HG03135 (cell line): ENCODE measurements around the gene SRRM1.
"Not testable (repeated sequence)": the region's sequence is repeated elsewhere in the genome, so short reads cannot be mapped to it uniquely, and the experiment has no call there.

Source experiments
- ATAC-seq: cut with Tn5 transposase; IDR thresholded peaks from one replicate; pipeline ENCODE4 v1.9.1; 2021; ENCODE audit warnings: mild to moderate bottlenecking, moderate library complexity; ENCODE audit not compliant: unreplicated experiment

SRRM1 gene

DNA sequence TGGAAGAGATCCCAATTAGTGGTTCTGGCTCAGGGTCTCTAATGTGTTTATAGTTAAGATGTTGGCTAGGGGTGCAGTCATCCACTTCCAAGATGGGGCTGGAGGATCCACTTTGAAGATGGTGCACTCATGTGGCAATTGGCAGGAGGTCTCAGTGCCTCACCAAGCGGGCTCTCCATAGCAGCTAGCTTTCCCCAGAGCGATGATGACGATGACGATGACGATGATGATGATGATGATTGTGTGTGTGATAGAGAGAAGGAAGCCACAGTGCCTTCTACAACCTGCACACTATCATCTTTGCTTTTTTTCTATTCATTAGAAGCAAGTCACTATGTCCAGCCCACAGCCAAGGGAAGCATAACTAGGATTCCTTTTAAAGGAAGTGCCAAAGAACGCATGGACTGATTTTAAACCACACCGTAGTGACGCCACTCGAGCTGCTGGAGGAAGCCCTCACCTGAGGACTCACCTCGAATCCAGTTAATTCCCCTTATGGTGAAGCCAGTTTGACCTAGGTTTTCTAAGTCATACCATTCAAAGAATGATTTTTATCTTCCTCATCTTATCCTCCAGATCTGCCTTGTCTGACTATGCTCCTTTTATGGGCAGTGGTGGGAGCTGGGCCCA lies 49.4 kb downstream of the SRRM1 start:
- no peak for ATAC-seq

DNA sequence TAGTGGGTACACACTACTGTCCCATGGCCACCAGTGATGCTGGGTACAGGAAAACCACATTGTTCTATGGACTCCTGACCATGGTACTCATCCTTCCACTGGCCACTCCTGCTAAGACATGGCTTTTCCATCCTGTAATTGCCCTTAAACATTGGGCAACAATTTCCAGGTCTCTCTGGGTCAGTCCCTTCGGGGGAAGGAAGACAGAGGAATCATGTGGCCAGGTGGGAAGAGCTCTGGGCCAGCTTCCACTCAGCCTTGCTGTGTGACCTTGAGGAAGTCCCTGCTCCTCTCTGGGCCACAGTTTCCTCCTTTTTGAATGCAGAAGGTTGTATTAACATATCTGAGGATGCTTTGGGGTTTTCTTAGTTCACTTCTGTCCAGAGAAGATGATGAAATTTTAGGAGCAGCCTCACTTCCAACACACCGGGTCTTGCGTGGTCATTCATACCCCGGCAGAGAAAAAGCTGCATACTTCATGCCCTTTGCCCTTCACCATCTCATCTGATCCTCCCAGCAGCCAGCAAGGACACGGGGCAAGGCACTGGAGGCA lies 50.8 kb downstream of the SRRM1 start:
- no peak for ATAC-seq

DNA sequence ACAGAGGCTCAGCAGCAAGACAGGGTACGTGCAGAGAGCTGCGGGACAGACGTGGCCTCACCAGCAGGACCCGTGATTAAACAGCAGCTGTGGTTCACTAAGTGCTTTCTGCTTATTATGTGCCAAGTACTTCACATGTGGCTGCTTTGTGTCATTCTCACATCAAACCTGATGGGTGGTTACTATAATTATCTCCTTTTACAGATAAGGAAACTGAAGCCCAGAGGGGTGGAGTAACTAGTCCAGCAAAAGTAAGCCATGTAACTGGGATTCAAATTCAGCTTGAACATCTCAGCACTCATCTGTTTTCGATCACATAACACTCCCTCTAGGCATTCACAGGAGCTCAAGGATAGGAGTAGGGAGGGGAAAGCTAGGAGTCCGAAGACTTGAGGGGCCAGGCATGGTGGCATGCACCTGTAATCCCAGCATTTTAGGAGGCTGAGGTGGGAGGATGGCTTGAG lies 51.3 kb downstream of the SRRM1 start:
- no peak for ATAC-seq

DNA sequence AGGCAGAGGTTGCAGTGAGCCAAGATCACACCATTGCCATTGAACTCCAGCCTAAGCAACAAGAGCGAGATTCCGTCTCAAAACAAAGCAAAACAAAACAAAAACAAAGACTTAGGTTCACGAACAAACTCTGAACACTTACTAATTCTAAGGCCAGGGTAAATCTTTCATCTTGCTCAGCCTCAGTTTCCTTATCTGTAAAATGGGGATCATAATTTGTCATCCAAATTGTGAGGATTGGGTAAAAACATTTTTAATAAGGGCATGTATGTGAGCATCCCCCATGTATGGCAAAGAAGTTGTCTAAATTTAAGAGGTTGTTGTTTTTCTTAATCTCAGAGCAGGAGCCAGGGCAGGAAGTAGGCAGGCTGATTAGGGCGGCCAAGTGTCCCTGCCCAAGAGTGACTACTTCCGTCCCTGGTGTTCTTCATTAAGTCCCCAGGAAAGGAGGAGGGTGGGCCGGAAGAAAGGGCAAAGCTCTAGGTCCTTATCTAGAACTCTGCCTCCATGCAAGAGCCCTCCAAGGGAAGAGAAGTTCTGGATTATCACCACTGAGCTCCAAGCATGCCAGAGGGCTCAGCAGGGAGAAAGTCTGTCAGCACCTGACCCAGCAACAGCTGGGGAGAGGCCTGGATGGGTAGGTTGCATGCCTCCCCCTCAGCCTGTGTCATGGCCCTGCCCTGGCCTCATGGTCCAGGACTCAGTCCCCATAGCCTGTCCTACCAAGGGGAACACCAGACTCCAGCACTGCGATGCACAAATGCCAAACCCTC lies 52.3 kb downstream of the SRRM1 start:
- ATAC-seq = no peak

DNA sequence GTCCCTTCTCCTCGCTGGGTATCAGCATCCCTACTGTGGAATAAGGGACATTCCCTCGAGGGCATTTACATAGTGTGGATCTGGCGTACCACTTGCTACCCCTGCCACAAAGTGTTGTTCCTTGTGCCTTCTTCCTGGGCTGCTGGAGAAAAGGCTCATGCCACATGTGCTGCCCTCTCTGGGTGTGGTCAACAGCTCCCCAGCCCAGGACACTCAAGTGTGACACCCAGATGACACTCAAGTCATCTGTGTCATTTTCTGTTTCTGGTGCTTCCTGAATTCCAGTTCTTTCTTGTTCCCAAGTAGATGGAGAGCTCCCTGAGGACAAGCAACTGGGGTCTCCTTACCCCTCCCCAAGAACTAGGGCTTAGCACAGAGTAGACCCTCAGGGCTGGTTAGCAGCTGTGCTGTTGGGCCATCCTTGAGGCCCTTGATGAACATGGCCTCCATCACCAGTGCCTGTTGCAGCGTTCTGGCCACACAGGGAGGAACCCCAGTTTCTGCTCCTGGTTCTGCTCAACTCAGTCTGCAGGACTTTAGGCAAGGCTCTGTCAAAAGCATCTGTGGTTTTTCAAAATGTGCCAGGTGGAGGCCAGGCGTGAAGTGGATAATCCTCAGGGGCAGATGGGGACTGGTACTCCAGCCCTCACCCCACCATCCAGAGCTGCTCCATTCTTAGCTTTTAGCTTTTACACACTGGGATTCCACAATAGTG lies 53.1 kb downstream of the SRRM1 start:
- no peak for ATAC-seq

DNA sequence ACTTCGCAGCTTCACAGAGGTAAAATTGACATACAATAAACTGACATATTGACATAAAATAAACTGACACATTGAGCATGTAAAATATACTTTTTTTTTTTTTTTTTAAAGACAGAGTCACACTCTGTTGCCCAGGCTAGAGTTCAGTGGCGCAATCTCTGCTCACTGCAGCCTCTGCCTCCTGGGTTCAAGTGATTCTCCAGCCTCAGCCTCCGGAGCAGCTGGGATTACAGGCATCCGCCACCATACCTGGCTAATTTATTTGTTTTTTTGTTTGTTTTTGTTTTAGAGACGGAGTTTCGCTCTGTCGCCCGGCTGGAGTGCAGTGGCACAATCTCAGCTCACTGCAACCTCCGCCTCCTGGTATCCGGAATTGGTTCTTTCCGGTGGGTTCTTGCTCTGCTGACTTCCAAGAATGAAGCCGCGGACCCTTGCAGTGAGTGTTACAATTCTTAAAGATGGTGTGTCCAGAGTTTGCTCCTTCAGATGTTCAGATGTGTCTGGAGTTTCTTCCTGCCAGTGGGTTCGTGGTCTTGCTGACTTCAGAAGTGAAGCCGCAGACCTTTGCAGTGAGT lies 53.7 kb downstream of the SRRM1 start:
- no peak for ATAC-seq

DNA sequence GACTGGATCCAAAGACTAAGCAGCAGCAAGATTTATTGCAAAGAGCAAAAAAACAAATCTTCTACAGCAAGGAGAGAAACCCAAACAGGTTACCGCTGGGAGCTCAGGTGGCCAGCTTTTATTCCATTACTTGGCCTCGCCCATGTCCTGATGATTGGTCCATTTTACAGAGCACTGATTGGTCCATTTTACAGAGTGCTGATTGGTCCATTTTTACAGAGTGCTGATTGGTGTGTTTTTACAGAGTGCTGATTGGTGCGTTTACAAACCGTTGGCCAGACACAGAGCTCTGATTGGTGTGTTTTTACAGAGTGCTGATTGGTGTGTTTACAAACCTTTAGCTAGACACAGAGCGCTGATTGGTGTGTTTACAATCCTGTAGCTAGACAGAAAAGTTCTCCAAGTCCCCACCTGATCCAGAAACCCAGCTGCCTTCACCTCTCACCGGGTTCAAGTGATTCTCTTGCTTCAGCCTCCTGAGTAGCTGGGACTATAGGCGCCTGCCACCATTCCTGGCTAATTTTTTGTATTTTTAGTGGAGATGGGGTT lies 54.4 kb downstream of the SRRM1 start:
- ATAC-seq = not testable (repeated sequence)

DNA sequence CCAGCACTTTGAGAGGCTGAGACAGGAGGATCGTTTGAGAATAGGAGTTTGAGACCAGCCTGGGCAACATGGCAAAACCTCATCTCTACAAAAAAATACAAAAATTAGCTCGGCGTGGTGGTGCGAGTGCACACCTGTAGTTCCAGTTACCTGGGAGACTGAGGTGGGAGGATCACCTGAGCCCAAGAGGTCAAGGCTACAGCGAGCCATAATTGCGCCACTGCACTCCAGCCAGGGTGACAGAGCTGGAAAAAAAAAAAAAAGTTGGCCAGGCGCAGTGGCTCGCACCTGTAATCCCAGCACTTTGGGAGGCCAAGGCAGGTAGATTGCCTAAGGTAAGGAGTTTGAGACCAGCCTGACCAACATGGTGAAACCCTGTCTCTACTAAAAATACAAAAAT lies 55.2 kb downstream of the SRRM1 start:
- ATAC-seq = not testable (repeated sequence)

DNA sequence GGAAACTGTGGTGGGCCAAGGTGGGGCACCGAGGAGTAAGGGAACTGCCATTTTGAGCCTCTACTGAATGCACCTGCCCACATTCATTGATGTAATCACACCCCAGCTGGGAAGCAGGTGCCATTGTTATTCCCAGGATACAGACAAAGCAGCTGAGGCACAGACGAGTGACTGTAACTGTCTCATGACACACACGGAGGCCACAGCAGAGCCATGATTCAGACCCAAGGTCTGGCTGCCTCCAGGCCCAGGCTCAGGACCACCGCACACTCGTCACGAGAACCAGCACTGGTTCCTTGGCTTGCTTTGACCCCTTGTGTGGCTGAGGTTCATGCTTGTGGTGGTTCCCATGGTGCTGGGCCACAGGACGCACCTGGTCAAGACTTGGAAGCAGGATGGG lies 56.5 kb downstream of the SRRM1 start:
- no peak for ATAC-seq

DNA sequence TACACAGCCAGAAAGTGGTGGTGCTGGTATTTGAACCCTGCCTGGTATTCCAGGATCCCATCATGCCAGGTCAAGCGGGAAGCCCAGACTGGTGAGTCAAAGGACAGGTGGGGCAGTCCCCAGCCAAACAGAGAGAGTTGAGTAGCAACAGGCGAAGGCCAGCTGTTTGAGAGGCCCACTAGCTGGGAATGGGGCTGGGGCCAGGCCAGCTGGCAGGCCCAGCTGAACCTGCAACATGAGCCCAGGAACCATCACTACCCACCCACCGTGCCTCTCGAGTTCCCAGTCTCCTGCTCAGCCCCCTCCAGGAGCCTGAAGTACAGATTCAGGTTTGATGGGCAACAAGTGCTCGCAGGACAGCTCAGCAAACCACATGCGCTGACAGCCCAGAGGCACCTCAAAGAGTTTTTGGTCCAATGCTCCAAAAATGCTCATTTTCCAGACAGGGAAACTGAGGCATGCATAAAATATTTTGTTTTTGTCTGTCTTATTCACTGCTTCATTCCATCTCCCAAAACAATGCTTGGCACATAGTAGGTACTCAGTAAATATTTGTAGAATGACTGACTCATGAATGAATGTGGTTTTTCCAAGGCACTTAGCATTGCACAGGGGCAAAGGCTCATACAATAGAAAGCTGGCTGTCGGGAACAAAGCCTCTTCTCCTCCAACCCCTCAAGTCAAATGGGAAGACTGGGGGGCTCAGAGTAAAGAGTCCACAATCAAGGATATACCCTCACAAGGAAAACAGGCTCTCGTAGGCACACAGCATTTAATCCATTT lies 59.6 kb downstream of the SRRM1 start:
- no peak for ATAC-seq

DNA sequence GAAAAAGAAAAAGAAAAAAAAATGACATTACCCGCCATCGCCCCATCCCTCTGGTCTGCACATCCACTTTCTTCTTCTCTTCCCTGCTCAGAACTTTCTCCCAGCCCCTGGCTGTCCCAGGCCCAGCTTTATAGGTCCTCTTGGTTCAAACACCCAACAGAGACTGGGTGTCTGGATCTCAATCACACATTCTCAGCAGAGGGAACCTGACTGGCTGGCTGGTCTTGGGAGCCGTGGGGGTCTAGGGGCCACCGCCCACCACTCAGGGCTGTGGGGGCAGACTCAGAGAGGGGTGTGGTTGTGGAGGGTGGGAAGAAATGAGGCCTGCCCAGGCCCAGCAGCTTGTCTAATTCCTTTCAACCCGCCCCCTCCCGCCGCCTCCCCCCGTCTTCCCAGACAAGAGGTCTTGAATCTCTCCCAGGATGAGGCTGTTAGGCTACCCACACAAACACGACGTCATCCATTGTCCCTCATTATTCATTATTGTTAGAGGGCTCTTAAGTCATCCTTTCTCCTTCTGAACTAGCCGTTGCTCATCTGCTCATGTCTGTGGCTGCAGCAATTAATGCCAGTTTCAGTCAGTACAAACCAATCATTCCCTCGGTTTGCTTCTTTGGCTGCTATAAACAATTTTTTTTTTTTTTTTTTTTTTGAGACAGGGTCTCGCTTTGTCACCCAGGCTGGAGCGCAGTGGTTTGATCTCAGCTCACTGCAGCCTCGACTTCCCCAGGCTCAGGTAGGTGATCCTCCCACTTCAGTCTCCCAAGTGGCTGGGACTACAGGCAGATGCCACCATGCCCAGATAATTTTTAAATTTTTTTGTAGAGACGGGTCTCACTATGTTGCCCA lies 61.5 kb downstream of the SRRM1 start:
- no peak for ATAC-seq

DNA sequence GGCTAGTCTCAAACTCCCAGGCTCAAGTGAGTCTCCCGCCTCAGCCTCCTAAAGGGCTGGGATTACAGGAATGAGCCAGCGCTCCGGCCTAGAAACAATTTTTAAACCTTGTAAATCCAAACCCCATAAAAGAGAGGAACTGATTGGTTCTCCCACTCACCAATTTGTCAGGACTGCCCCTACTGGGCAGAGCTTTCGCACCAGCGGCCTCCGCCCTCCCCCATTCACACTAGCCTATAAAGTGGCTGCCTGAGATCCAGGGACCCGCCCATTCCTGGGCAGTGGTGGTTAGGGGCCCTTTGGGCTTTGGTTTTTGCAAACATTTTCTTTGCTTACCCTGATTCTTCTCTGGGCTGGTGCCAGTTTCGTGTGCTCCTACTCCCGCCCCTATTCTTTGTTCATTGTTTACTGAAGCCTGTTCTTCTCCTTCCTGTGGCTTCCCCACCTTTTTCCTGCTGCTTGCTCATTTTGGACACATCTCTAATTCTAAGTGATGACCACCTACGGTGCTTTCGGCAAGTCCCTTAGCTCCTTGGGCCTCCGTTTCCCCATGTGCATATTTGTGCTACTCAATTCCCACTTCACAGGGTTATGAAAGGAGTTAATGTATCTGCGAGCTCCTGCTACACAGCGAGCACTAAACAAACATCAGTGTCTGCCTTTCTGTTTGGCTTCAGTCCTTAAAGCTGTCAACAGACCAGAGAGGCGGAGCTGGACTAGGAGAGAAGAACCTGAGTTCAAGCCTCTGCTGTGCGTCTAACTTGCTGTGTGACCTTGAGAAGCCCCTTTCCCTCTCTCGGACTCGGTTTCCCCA lies 62.4 kb downstream of the SRRM1 start:
- ATAC-seq = peak; percentile 69

DNA sequence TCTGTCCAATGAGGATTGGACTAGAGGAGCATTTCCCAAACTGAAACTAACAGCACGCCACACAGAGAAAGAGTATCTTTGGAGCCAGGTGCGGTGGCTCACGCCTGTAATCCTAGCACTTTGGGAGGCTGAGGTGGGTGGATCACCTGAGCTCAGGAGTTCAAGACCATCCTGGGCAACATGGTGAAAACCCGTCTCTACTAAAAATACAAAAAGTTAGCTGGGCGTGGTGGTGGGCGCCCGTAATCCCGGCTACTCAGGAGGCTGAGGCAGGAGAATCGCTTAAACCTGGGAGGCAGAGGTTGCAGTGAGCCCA lies 62.9 kb downstream of the SRRM1 start:
- not testable (repeated sequence) for ATAC-seq

DNA sequence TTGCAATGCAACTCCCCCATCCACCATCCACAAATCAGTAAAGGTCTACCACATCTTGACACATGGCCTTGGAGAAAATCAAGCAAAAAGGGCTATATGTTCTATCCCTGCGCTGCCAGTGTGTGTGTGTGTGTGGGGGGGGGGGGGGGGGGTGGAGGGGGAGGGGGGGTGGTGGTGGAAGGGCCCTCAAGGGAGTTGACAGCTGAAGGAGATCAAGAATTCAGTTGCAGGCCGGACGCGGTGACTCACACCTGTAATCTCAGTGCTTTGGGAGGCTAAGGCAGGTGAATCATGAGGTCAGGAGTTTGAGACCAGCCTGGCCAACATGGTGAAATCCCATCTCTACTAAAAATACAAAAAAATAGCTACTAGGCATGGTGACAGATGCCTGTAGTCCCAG lies 64.6 kb downstream of the SRRM1 start:
- no peak for ATAC-seq

DNA sequence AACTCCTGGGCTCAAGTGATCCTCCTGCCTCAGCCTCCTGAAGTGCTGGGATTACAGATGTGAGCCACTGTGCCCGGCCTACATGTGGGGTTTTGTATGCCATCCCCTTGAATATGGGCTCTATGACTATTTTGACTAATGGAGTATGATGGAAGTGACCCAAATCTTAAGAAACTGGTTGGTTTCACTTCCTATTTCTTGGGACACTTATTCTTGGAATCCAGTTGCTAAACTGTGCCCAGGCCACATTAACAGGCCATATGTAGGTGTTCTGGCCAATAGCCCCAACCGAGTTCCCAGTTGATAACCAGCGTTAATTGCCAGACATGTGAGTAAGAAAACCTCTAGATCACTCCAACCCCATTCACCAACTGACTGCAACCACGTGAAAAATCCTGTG lies 65.8 kb downstream of the SRRM1 start:
- ATAC-seq = no peak

DNA sequence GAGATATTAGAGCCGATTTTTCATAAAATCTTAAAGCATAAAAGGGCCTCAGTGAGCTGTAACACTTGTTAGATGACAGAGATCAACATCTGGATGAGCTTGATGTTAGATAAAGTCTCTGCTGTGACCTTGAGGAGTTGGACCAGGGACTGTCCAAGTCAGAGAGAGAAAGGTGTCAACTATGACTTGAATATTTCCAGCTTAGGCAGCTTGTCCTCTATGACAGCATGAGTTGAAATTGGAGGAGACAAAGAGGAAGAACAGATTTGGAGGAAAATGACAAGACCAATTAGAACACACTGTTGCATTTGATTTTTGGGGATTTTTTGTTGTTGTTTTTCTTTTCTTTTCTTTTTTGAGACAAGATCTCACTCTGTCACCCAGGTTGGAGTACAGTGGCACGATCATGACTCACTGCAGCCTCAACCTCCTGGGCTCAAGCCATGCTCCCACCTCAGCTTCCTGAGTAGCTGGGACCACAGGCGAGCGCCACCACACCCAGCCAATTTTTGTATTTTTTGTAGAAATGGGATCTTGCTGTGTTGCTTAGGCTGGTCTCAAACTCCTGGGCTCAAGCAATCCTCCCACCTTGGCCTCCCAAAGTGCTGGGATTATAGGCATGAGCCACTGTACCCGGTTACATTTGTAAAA lies 66.8 kb downstream of the SRRM1 start:
- ATAC-seq = no peak

DNA sequence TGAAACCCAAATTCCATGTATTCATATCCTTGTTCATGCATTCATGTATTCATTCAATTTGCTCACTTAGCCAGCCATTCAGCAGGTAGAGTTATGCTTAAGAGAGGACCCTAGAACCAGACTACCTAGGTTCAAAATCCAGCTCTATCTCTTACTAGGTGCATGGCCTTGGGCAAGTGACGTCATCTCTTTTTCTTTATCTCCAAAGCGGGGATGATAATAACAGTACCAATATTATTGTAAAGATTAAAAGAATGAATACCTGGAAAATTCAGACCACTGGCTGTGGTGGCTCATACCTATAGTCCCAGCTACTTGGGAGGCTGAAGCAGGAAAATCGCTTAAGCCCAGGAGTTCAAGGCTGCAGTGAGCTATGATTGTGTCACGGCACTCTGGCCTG lies 68.2 kb downstream of the SRRM1 start:
- no peak for ATAC-seq

DNA sequence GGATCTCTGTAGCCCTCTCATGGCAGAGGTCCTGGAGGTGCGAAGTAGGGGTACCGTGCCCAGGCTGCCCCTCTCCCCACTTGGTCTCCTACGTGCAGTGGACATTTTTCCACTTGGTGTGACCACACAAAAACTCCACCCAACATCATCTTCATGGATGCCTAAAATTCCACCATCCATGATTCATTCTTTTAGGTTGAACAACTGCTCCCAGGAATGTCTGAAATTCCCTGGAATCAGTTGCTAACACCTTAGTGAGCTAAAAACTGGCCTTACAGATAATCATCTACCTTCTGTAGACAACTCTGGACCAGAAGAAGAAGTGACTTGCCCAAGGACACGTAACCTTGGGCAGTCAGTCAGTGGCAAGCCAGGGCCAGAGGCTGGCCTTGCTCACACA lies 70.1 kb downstream of the SRRM1 start:
- no peak for ATAC-seq
